ENCODE measurements around the gene UBE2E3.

DNA sequence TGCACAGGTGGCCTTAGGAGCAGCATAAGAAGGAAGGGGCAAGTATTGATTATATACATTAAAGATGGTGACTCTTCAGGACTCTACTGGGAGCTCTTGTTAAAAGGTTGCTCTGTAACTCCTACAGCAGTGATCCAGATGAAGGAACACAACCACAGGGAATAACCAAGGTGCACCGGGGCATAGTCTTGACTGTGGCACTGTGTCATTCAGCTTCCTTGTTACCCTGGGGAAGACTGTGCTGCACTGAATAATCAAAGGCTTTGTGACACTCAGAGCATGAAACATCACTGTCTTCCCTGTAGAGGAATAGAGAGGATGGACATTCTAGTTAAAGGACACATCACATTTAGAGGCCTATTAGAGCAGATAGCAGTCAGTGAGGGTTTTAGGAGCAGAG, 105.3 kb downstream of the UBE2E3 start:
- TF ChIP-seq, protein P1, sequence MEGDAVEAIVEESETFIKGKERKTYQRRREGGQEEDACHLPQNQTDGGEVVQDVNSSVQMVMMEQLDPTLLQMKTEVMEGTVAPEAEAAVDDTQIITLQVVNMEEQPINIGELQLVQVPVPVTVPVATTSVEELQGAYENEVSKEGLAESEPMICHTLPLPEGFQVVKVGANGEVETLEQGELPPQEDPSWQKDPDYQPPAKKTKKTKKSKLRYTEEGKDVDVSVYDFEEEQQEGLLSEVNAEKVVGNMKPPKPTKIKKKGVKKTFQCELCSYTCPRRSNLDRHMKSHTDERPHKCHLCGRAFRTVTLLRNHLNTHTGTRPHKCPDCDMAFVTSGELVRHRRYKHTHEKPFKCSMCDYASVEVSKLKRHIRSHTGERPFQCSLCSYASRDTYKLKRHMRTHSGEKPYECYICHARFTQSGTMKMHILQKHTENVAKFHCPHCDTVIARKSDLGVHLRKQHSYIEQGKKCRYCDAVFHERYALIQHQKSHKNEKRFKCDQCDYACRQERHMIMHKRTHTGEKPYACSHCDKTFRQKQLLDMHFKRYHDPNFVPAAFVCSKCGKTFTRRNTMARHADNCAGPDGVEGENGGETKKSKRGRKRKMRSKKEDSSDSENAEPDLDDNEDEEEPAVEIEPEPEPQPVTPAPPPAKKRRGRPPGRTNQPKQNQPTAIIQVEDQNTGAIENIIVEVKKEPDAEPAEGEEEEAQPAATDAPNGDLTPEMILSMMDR (CRISPR knock-in tag; IDR thresholded peaks at IDR 0.05): no peak
- TF ChIP-seq CENPX (CRISPR knock-in tag; IDR thresholded peaks at IDR 0.05): no peak
- TF ChIP-seq ZNF33B (CRISPR knock-in tag; IDR thresholded peaks at IDR 0.05): no peak
- no peak for TF ChIP-seq MED1 (CRISPR knock-in tag; IDR thresholded peaks at IDR 0.05)
- TF ChIP-seq POLR2A (IDR thresholded peaks at IDR 0.05; ENCODE audit: insufficient read depth in 1 of 2, low read depth in 2 of 2, low read length in 2 of 2): no peak
- TF ChIP-seq HDAC2 (CRISPR knock-in tag; IDR thresholded peaks at IDR 0.05): no peak
- TF ChIP-seq ZNF274 (CRISPR knock-in tag; IDR thresholded peaks at IDR 0.05): no peak
- TF ChIP-seq, protein P2, sequence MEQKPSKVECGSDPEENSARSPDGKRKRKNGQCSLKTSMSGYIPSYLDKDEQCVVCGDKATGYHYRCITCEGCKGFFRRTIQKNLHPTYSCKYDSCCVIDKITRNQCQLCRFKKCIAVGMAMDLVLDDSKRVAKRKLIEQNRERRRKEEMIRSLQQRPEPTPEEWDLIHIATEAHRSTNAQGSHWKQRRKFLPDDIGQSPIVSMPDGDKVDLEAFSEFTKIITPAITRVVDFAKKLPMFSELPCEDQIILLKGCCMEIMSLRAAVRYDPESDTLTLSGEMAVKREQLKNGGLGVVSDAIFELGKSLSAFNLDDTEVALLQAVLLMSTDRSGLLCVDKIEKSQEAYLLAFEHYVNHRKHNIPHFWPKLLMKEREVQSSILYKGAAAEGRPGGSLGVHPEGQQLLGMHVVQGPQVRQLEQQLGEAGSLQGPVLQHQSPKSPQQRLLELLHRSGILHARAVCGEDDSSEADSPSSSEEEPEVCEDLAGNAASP (CRISPR knock-in tag; IDR thresholded peaks at IDR 0.05; ENCODE audit: borderline replicate concordance): no peak
- TF ChIP-seq ZNF326 (CRISPR knock-in tag; IDR thresholded peaks at IDR 0.05; ENCODE audit: borderline replicate concordance): no peak
- TF ChIP-seq AGO1 (IDR thresholded peaks at IDR 0.05; ENCODE audit: low read depth, low read length, poor library complexity, severe bottlenecking): no peak
- no peak for TF ChIP-seq EZH2 (conservative IDR thresholded peaks at IDR 0.05; ENCODE audit: low read depth, low read length)
